Stimulated activated CD4-positive, alpha-beta T cell treated with anti-CD3 and anti-CD28 coated beads, Interleukin-2, amount 100 ng/mL, for 4 hours (primary cell): ENCODE results near the gene ZNF664.
A peak's percentile ranks its signal among the peaks of the same experiment; 100 is the strongest.

ENCODE experiments used
- DNase-seq: peaks from one replicate; pipeline ENCODE4 v3.0.0-alpha.2; 2020; ENCODE audit warnings: low read depth

ZNF664 gene

GRCh38 chr12:123990511-123990910 lies 17.5 kb downstream of the ZNF664 start:
- DNase-seq, result no peak

- no peak for DNase-seq
Observed at GRCh38 chr12:123991372-123991951, 18.4 kb downstream of the ZNF664 start.

DNA sequence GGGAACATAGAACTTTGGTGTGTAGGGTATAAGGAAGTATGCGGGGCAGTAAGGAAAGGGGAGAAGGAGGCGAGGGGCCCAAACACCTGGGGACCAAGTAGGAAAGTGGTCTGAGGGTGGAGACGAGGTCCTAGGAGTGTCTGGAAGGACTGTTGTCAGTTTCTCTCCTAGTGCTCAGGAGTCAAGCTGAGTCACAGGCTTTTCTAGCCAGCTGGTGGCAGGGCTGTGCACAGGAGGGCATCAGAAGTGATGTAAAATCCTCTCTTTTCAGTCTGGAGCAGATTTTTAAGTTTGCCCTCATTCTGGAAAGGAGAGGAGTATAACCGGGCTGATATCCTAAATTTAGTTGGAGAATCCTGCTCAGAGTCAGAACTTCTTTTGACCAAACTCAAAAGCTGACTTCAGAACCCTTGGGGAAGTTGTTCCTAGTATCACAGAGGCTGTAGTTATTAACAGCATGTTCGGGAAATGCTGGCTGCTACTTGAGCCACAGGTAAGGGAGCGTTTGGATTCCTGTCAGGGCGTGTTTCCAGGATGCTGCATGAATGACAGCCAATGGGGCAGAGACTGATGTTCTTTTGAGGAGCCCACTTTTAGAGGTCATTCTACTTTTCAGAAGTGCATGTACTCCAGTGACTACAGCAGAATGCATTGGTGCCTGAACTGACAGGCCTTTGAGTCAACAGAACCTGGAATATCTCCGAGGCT lies 19.3 kb downstream of the ZNF664 start:
- no peak for DNase-seq

GRCh38 chr12:123995023-123995748 lies 22.2 kb downstream of the ZNF664 start:
- DNase-seq, result no peak

DNA sequence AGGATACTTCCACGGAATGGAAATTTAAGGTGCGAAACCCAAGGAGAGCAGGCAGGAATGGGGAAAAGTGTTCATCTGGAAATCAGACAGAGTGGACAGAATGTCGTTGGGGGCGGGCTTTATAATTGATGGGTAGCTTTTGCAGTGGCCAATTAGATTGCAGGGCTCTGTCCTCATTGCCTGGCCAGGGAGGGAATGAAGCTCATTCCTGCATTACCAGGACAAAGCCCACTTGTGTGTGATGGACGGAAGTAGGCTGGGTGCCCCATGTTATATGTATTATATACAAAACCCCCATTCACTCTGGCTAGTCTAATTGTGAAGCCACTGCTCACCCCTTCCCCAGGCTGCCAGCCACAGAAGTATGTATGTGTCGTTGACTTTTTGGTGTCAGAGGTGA lies 23.6 kb downstream of the ZNF664 start:
- DNase-seq, result no peak

DNA sequence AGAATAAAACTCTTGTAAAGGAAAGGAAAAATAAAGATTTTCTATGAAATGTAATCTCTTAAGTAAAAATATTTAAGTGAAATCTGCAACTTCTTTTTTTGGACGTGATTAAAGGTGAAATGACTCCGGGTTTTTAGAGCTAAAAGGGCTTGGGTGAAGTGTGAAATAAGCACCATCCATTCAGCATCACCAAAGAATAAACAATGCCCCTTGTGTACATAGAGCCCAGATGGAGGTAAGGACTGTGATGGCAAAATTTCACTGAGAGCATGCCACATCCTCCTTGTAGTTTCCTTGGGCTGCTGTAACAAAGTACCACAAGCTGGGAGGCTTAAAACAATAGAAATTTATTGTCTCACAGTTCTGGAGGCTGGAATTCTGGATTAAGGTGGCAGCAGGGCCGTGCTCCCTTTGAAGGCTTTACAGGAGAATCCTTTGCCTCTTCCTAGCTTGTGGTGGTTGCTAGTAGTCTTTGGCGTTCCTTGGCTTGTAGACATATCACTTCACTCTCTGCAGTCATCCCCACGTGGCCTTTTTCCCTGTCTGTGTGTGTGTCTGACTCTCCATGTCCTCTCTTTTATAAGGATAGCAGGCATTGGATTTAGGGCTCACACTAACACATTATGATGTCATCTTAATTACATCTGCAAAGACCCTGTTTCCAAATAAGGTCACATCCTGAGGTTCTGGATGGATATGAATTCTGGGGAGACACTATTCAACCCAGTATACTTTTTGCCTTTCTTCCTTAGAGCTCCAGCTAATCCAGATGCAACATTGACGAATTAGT lies 24.2 kb downstream of the ZNF664 start:
- no peak for DNase-seq

GRCh38 chr12:123997908-123998307 lies 24.9 kb downstream of the ZNF664 start:
- DNase-seq, result no peak

GRCh38 chr12:123998344-123998990 lies 25.5 kb downstream of the ZNF664 start:
- no peak for DNase-seq

DNA sequence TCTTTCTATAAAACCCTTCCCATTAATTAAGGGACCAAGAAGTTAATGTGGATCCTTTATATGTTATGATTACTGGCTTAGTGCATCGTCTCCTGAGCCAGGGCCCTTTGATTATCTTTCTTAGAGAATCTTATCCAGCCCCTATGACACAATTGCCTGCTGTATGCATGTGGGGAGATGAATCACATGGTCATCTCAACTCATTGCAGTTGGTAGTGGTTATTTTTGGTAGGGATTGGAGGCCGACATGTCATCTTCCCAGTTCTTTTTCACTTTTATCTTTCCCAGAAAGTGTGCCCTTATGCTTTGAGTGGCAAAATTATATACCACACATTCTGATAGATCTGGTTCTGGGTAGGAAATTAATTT lies 26.0 kb downstream of the ZNF664 start:
- no peak for DNase-seq

DNA sequence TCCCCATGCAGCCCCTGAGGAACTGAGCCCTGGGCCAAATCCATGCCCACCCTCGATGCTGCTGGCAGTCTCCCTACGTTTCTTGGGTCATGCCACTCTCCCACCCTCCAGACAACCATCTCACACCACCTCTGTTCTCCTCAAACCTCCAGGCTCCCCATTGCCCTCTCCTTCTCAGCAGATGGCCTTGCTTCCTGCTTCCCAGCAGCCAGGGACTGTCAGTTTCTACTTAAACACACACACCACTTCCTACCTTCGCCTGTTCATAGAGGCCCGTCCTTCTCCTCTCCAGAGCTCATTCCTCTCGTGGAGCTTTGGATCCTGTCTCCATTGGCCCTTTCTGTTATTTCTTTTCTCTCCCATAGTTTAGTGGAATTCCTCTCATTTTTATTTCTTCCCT lies 27.1 kb downstream of the ZNF664 start:
- no peak for DNase-seq

DNA sequence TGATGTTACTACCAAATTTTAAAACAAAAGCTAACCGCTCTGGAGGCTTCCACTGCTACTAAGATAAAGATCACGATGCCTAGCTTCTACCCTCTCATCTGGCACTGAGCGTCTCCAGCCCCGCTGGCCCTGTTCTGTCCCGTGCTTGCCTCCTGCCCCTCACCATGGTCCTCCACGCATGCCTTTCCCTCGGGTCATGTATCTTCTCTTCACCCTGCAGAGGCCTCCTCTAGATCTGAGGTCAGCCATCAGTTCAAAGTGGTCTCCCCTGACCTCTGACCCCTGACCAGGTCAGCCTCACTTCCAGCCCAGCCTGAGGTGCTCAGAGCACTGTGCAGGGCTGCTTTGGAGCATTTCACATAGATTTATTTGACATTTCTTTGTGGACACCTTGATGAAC lies 28.3 kb downstream of the ZNF664 start:
- no peak for DNase-seq

- DNase-seq, result no peak
Observed at GRCh38 chr12:124002021-124002644, 29.1 kb downstream of the ZNF664 start.

DNA sequence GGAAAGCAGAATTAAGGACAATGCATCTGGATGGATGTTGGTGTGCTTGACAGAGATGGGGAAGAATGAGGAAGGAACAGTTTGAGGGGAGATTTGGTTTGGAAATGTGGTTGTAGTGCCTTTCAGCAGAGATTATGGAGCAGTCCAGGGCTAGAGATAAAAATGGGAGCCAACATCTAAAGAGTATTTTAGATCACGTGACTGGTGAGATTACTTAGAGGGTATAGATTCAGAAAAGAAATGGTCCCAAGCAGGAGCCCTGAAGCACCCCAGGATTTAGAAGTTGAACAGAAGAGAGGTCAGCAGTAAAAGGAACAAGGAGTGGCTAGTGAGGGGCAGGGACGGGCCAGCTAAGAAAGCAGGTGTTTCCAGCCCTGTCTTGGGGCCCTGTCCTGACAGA lies 29.6 kb downstream of the ZNF664 start:
- no peak for DNase-seq

GRCh38 chr12:124004233-124004875 lies 31.3 kb downstream of the ZNF664 start:
- DNase-seq, result no peak

- peak; percentile 6 for DNase-seq
Observed at GRCh38 chr12:124006085-124006845, 33.2 kb downstream of the ZNF664 start.

- DNase-seq, result no peak
Observed at GRCh38 chr12:124006846-124007713, 34.1 kb downstream of the ZNF664 start.

DNA sequence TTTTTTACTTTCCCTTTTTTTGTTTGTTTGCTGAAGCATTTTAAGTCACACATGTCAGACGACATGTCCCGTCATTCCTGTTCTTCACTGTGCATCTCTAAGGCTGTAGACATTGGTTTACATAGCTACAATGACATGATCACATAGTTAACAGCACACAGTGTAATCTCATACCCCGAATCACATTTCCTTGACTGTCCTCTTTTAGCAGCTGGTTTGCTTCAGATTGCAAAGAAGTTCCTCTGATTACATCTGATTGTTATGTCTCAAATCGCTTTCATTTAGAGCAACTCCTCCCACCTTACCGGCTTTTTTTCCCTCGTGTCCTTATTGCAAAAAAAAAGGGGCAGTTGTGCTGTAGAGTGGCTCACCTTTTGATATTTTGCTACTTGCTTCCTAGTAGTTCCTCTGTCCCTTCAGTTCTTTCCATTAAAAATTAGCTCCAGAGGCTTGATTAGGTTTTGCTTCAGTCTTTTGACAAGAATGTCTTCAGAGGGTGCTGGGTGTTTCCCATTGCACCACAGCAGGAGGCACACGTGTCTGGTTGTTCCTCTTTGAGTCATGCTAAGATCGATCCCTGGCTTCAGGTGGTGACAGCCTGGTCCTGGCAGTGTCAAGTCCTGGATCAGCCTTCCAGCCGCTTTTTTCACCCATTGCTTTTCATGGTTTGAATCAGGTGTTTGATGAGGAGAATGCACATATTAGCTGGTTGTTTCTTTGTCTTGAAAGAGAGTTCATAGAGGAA lies 35.0 kb downstream of the ZNF664 start:
- DNase-seq, result no peak

DNA sequence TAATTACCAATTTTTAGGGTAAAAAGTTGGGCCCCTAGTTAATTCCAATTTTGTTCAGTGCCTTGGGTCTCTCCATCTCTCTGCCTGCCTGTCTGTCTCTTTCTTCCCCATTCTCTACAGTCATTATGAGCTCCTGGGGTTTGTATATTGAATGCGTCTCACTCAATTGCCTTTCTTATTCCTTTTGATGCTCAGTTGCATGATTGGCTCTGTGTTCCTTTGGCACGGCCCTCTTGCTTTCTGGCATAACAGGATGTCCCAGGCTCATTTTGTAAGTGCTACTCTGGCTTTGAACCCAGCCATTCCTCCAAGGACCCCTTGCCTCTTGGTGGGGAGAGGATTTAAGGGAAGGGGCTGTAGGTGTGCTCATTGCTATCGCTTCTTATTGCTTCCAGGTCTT lies 35.6 kb downstream of the ZNF664 start:
- no peak for DNase-seq

DNA sequence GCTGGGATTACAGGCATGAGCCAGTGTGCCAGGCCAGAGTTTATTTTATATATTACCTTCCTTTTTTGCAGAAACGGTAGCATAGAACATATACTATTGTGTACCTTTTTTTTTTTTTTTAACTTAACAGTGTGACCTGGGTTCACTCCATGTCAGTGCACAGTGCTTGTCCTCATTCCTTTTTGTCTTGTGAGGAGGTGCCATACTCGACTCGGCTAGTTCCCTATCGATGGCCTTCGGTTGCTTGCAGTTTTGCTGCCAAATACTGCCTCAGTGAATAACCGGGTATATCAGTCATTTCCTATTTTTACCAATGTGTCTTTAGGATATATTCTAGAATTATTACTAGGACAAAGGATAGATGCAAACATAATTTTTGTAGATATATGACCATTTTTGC lies 36.8 kb downstream of the ZNF664 start:
- DNase-seq, result no peak
